ENCODE results near the gene PIP5K1B.

Gene PIP5K1B

GRCh38 chr9:68707801-68708488 lies 2.9 kb downstream of the PIP5K1B start:
- no peak for DNase-seq

DNA sequence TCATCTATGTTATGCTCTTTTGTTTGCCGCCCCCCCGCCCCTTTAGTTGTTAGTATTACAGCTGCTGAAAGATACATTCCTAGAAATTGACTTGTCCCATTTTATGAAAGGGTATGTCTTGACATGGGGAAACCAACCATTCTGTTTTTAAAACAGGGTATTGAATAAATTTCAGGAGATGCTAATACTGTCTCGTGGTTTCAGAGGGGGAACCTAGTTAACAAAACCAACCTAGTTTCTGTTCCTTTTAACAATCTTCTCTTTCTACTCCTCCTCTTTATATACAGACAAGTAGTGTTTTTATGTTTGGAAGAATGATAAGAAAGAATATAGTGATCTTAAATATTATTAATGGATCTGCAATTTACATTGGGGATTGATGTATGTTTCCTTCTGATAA lies 3.5 kb downstream of the PIP5K1B start:
- DNase-seq: peak in 2 of 4 experiments; percentile 16 to 28

- DNase-seq: no peak
Measured at GRCh38 chr9:68709291-68710110, 4.5 kb downstream of the PIP5K1B start.

DNA sequence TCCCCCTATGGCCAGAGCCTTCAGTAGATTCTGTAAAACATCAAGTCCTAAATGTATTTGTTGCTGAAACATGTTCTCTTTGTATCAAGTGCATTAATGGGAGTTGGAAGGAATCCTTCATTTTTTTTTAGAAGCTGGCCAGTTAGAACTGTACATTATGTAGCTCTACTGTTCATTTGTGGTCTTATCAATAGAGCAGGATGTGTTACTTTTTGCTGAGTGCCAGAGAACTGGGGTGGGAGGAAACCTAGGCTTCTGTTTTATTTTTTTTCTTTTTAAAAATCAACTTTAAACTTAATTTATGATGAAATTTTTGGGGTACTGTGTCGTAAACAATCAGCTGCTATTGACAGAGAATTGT lies 5.1 kb downstream of the PIP5K1B start:
- no peak for DNase-seq

DNA sequence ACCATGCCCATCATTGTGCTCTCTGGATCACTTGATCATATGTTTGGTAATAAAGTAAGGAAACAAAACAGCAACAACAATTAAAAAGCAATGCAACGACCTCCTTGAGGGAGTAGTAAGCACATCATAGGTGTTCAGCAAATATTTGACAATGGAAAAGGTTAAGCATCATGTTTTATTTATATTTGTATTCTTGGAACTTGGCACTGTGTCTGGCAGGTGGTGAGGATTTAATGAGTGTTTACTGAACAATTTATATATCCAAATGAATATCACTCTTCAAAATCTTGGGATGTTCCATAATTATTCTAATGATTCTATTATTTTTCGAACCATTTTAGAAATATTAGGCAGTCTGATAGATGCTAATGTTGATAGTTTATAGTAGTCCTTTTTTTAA lies 6.2 kb downstream of the PIP5K1B start:
- DNase-seq: no peak

GRCh38 chr9:68711932-68712331 lies 6.9 kb downstream of the PIP5K1B start:
- DNase-seq: no peak

DNA sequence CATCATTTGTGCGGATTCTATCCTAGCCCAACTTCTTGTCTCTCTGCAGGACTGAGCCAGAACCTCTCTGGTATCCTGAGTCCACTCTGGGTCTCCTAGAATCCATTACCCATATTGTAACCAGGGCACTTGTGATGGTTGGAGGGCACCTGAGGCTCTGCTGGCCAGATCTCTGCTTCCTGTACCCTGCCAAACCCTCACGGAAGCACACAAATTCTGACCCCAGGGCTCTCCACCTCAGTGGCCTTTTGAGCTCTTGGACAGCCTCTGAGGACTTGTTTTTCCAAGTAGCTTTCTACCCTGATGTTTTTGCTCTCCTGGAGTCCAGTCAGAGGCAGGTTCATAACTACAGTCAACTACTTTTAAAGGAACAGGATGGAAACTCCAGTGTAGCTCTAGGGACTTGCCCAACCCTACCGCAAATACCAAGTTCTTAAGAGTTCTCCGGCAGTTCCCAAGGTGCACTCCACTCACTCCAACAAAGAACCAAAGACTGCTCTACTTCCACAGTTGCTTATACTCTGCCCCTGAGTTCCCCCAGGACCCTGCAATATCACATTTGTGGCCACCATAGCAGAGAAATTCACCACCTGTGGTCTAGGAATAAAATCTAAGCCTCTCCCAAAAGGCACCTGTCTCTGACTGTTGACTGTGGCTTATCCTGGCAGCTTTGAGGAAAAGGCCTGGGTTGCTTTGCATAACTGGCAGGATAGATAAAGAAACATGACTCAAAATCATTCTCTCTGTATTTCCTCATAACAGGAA lies 9.6 kb downstream of the PIP5K1B start:
- DNase-seq: peak in 3 of 4 experiments; percentile 2 to 15 (median 13)

DNA sequence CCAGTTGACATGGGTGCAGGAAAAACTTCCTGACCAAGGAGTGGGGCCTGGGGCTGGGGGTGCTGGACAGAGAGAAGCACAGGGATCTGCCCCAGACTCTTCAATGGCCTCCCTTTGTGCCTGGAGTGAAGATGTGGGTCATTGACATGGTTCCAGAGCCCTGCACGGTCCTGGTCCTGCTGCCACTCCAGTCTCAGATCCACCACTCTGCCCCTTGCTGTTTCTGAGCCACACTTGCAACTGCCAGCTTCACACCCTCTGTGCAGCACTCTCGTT lies 10.1 kb downstream of the PIP5K1B start:
- no peak for DNase-seq

- no peak for DNase-seq
Measured at GRCh38 chr9:68717552-68718443, 12.8 kb downstream of the PIP5K1B start.

GRCh38 chr9:68719847-68720246 lies 14.8 kb downstream of the PIP5K1B start:
- DNase-seq: no peak

GRCh38 chr9:68720656-68721313 lies 15.7 kb downstream of the PIP5K1B start:
- DNase-seq: peak in 2 of 4 experiments; percentile 39 to 48

- peak in 2 of 4 experiments; percentile 10 to 23 for DNase-seq
Measured at GRCh38 chr9:68721666-68722330, 16.8 kb downstream of the PIP5K1B start.

DNA sequence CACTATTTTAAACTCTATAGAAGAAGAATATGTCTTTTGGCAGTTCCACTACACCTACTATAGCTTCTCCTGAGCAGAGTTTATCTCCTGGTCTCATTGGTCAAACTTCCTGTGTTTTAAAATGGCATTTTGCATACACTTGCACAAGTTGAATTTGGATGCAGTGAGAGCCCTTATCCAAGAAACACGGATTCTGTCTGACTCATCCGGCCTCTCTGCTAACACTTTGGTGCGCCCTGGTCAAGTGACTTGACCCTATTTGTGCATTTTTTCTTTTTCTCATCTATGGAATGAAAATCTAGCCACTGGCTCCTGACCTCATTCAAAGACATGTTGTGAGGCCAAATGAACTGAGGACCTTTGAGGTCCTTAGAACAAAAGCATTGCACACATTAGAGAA lies 20.0 kb downstream of the PIP5K1B start:
- DNase-seq: no peak

DNA sequence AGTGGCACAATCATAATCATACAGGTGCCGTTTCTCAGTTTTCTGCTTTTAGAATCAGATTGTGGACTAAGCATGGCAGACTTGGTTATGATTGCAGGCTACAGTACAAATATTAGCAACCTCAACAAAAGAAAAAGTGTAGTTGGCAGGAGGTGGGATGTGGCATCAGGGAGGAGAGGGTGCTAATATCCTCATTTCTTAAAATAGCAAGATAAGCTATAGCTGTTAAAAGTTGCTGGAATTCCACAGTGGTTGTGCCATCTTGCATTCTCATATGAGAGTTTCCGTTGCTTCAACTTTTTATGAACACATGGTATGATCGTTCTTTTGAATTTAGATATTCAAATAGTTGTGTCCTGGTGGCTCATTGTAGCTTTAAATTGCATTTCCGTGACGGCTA lies 21.4 kb downstream of the PIP5K1B start:
- no peak for DNase-seq

DNA sequence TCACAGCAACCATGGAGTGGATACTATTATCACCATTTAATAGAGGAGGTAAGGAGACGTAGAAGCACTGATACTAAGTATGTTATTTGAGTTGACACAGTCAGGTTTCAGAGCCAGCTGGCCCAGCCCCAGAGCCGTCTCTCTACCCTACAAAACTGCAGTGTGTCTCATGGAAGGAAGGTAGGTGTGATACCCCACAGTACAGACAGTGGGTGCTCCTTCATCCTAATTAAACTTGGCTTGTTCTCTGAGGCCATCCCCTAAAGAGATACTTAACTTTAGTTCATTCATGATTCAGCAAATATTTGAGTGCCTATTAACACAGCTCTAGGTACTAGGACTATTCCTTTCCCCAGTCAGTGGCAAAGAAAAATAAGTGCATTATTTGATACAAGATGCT lies 22.6 kb downstream of the PIP5K1B start:
- DNase-seq: no peak

DNA sequence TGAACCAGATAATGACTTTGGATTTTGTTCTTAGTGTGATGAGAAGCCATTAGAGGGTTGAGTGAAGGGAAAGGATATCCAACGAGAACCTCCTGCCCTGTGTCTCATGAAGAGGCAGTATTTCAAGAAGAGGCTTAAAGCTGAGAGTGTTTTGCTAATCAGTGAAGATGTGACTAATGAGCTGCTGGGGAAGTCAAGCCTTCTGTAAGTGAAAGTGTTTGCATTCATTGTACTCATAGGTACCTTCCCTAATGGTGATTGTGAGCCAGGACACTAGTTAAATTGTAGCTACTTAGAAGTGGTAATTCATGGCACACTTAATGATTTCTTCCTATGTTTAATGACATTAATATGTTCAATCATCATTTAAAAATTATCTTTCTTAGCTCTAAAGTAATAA lies 23.7 kb downstream of the PIP5K1B start:
- DNase-seq: no peak

DNA sequence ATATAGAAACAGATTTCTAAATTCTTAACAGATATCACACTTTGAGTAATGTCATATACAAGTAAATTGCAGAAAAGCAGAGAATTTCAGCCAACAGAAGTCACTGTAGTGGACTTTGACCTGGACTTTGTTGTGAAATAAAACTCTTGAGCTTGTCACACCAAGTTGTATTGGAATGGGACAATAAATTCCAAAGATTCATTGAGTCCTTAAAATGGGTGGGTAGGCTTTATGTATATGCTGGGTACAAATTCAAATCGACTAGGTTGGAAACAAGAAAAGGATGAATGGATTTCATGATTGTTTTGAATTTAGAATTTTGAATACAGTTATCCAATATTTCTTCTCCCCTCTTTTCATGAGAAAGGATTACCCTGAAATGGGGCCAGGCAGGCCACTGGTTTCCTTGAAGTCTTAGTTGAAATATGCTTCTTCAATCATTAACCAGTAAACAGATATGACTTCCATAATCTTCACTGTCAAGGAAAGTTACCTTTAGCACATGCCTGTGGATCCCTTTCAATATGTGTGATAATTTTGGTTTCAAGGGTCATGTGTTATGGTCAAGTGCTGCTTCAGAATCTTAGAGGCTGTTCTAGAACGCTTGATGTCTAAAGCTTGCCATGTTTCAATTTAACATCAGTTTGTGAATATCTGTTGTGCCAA lies 25.7 kb downstream of the PIP5K1B start:
- no peak for DNase-seq

GRCh38 chr9:68731857-68732256 lies 26.8 kb downstream of the PIP5K1B start:
- DNase-seq: no peak

DNA sequence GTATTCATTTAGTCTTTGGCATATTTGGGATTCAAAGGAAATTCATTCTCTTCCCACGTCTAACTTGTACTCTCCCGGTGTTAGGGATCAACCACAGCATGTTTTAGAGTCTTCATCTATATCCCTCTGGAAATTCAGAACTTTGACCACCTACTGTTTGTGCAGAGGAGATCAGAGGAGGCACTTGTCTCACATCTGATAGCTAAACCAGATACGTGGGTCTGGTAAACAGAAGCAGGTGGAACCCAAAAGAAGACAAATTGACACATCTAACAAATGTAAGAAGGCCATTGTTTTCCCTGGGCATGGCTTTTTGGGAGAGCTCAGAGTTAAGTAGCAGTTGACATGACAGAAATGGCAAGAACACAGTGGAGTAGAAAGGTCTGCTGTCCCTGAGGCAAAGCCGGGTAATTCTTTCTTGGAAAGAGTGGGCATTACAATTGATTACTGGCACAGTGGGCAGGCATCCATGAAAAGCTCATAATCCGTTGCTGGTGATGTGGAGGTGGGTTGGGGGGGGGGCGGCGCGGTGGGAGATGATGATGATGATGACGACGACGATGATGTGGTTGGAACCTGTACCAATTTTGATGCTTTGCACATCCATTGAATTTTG lies 27.5 kb downstream of the PIP5K1B start:
- DNase-seq: no peak

- no peak for DNase-seq
Measured at GRCh38 chr9:68733021-68733405, 28.0 kb downstream of the PIP5K1B start.

- DNase-seq: no peak
Measured at GRCh38 chr9:68738358-68738757, 33.3 kb downstream of the PIP5K1B start.
